MM.1S (cell line): Measurements from ENCODE around the gene CLN3.

Experiments used
- DNase-seq: peaks from one replicate; pipeline ENCODE4 v3.0.0-alpha.2; 2015
- H2AFZ ChIP-seq: fragments of 300-600 bp; sonication (generic); 2 replicates; pipeline ENCODE4 v1.6.0; 2016; ENCODE audit warnings: antibody characterized with exemption, low read length
- H3F3A ChIP-seq: fragments of 300-600 bp; sonication (generic); 2 replicates; pipeline ENCODE4 v1.6.1; 2016; ENCODE audit warnings: mild to moderate bottlenecking, antibody characterized with exemption, low read length, moderate library complexity, mixed read lengths; ENCODE audit not compliant: insufficient read depth
- H3K27ac ChIP-seq: fragments of 300-600 bp; sonication (generic); 2 replicates; pipeline ENCODE4 v1.5.1; 2016; ENCODE audit warnings: mild to moderate bottlenecking, low read length
- H3K27me3 ChIP-seq: fragments of 300-600 bp; sonication (generic); replicated peaks from 2 replicates; pipeline ENCODE4 v1.6.0; 2016; ENCODE audit warnings: low read length; ENCODE audit not compliant: insufficient read depth
- H3K36me3 ChIP-seq: fragments of 300-600 bp; sonication (generic); replicated peaks from 2 replicates; pipeline ENCODE4 v1.6.1; 2016; ENCODE audit warnings: mild to moderate bottlenecking, low read length, mixed read lengths; ENCODE audit not compliant: insufficient read depth
- H3K4me1 ChIP-seq: fragments of 300-600 bp; sonication (generic); 2 replicates; pipeline ENCODE4 v1.6.1; 2016; ENCODE audit warnings: low read length, mixed read lengths
- H3K4me2 ChIP-seq: fragments of 300-600 bp; sonication (generic); 2 replicates; pipeline ENCODE4 v1.6.0; 2016; ENCODE audit warnings: low read depth, low read length
- H3K4me3 ChIP-seq: fragments of 300-600 bp; sonication (generic); 2 replicates; pipeline ENCODE4 v1.5.1; 2016; ENCODE audit warnings: low read length, mixed read lengths
- H3K79me2 ChIP-seq: fragments of 300-600 bp; sonication (generic); 2 replicates; pipeline ENCODE4 v1.6.1; 2016; ENCODE audit warnings: mixed run types, low read length, mixed read lengths
- H3K9ac ChIP-seq: fragments of 300-600 bp; sonication (generic); 2 replicates; pipeline ENCODE4 v1.6.1; 2016; ENCODE audit warnings: low read length, mixed read lengths
- H3K9me2 ChIP-seq: fragments of 300-600 bp; sonication (generic); replicated peaks from 2 replicates; pipeline ENCODE4 v1.6.1; 2016; ENCODE audit warnings: mild to moderate bottlenecking, low read length, mixed read lengths; ENCODE audit not compliant: insufficient read depth
- H3K9me3 ChIP-seq: fragments of 300-600 bp; sonication (generic); replicated peaks from 2 replicates; pipeline ENCODE4 v1.6.1; 2016; ENCODE audit warnings: mild to moderate bottlenecking, low read length, mixed read lengths; ENCODE audit not compliant: insufficient read depth
- H4K20me1 ChIP-seq: fragments of 300-600 bp; sonication (generic); 2 replicates; pipeline ENCODE4 v1.6.1; 2016; ENCODE audit warnings: mild to moderate bottlenecking, low read length, moderate library complexity, mixed read lengths; ENCODE audit not compliant: insufficient read depth
- CTCF ChIP-seq: fragments of 300-600 bp; sonication (generic); IDR thresholded peaks from 2 replicates; pipeline ENCODE4 v1.5.1; 2016; ENCODE audit warnings: antibody characterized with exemption, low read length, mixed read lengths
- EZH2 ChIP-seq: fragments of 300-600 bp; sonication (generic); optimal IDR thresholded peaks from 2 replicates; pipeline ENCODE3; 2017; ENCODE audit warnings: low read depth, mild to moderate bottlenecking, antibody characterized with exemption, low read length, mixed read lengths
- EZH2phosphoT487 ChIP-seq: fragments of 300-600 bp; sonication (generic); IDR thresholded peaks from 2 replicates; pipeline ENCODE4 v1.6.1; 2018; ENCODE audit warnings: antibody characterized with exemption, low read length

CLN3 gene

GRCh38 chr16:28524681-28525171 is 32.9 kb upstream of the CLN3 start:
- Histone ChIP-seq H3K27ac (no peak overlapping the region), H3K4me1 (no peaks in the 10 kb centered on the region), H3K9me2 (no peaks in the 10 kb centered on the region), H3K79me2 (no peaks in the 10 kb centered on the region), H3K9ac (no peak overlapping the region), H3F3A (no peaks in the 10 kb centered on the region), H2AFZ (no peak overlapping the region), H3K27me3 (no peaks in the 10 kb centered on the region), H3K4me2 (no peak overlapping the region), H4K20me1 (no peaks in the 10 kb centered on the region), H3K4me3 (no peak overlapping the region), H3K36me3 (no peaks in the 10 kb centered on the region), H3K9me3 (no peaks in the 10 kb centered on the region)
- TF ChIP-seq EZH2 (no peak), EZH2phosphoT487 (no peak), CTCF (0 out of 2 replicates have a peak, but pooled peaks have one; percentile 3)
- DNase-seq, result no peak

GRCh38 chr16:28522792-28523191 is 30.9 kb upstream of the CLN3 start:
- Histone ChIP-seq H3F3A (no peaks in the 10 kb centered on the region), H3K79me2 (no peaks in the 10 kb centered on the region), H3K27ac (no peak overlapping the region), H3K9ac (no peak overlapping the region), H2AFZ (no peak overlapping the region), H3K9me2 (no peaks in the 10 kb centered on the region), H3K9me3 (no peaks in the 10 kb centered on the region), H3K27me3 (no peaks in the 10 kb centered on the region), H3K36me3 (no peaks in the 10 kb centered on the region), H3K4me2 (no peak overlapping the region), H3K4me1 (no peaks in the 10 kb centered on the region), H4K20me1 (no peaks in the 10 kb centered on the region), H3K4me3 (no peak overlapping the region)
- no peak for DNase-seq
- TF ChIP-seq EZH2phosphoT487, result no peak
- TF ChIP-seq EZH2, result no peak

GRCh38 chr16:28521436-28521835 is 29.6 kb upstream of the CLN3 start:
- Histone ChIP-seq H4K20me1 (no peaks in the 10 kb centered on the region), H2AFZ (no peak overlapping the region), H3K36me3 (no peaks in the 10 kb centered on the region), H3K4me1 (no peaks in the 10 kb centered on the region), H3K27ac (no peak overlapping the region), H3K4me2 (no peak overlapping the region), H3K27me3 (no peaks in the 10 kb centered on the region), H3K9me3 (no peaks in the 10 kb centered on the region), H3K4me3 (no peak overlapping the region), H3F3A (no peaks in the 10 kb centered on the region), H3K79me2 (no peaks in the 10 kb centered on the region), H3K9ac (no peak overlapping the region), H3K9me2 (no peaks in the 10 kb centered on the region)
- TF ChIP-seq EZH2phosphoT487 (no peak), EZH2 (no peak), CTCF (no peak)
- DNase-seq, result no peak

- Histone ChIP-seq H3F3A (no peaks in the 10 kb centered on the region), H3K4me1 (no peaks in the 10 kb centered on the region), H2AFZ (no peak overlapping the region), H3K9ac (no peak overlapping the region), H3K79me2 (no peaks in the 10 kb centered on the region), H3K36me3 (no peaks in the 10 kb centered on the region), H3K27ac (no peak overlapping the region), H3K9me3 (no peaks in the 10 kb centered on the region), H4K20me1 (no peaks in the 10 kb centered on the region), H3K4me2 (no peak overlapping the region), H3K27me3 (no peaks in the 10 kb centered on the region), H3K9me2 (no peaks in the 10 kb centered on the region), H3K4me3 (no peak overlapping the region)
- DNase-seq, result no peak
- TF ChIP-seq EZH2phosphoT487 (no peak), EZH2 (no peak), CTCF (no peak)
These were observed 28.8 kb upstream of the CLN3 start for GRCh38 chr16:28520672-28521071.
